ENCODE results near the gene GPR17. TPM values are rescaled to one million over a fixed set of nuclear protein-coding genes. Genes with fewer than 3 reads are reported as not detected.

Gene GPR17
- polyA plus RNA-seq, 1 donor (not counting 4 experiments of a cell fraction or from before 2014, with no cell fraction given) = not detected

- Histone ChIP-seq H2AFZ (ENCODE audit: control insufficient read depth, low read length) (no peak overlapping the region), H3K36me3 (ENCODE audit: control insufficient read depth in 2 of 2, extremely low read depth in 1 of 2, insufficient read depth in 2 of 2, low read length in 2 of 2) (no peaks in the 10 kb centered on the region), H3K9me1 (ENCODE audit: control insufficient read depth, extremely low read depth, insufficient read depth, low read length) (no peaks in the 10 kb centered on the region), H3K4me2 (ENCODE audit: control insufficient read depth, extremely low read depth, insufficient read depth, low read depth, low read length) (no peak overlapping the region), H3K4me1 (ENCODE audit: control insufficient read depth, extremely low read depth, insufficient read depth, low read length) (peaks cover 14% of the 10 kb centered on the region), H3K9ac (ENCODE audit: control insufficient read depth, extremely low read depth, insufficient read depth, low read length) (no peak overlapping the region), H3K4me3 (ENCODE audit: control insufficient read depth in 2 of 3, extremely low read depth in 1 of 3, insufficient read depth in 2 of 3, low read depth in 1 of 3, low read length in 3 of 3) (no peak overlapping the region), H3K9me3 (ENCODE audit: control insufficient read depth, low read depth, low read length) (no peaks in the 10 kb centered on the region), H3K27me3 (ENCODE audit: control insufficient read depth, extremely low read depth, insufficient read depth, low read length) (no peaks in the 10 kb centered on the region), H3K79me2 (ENCODE audit: control insufficient read depth, insufficient read depth, low read length) (no peaks in the 10 kb centered on the region), H4K20me1 (ENCODE audit: control insufficient read depth, extremely low read depth, insufficient read depth, low read length) (no peaks in the 10 kb centered on the region), H3K27ac (ENCODE audit: control insufficient read depth, insufficient read depth, low read length) (no peak overlapping the region)
- TF ChIP-seq, protein P1, sequence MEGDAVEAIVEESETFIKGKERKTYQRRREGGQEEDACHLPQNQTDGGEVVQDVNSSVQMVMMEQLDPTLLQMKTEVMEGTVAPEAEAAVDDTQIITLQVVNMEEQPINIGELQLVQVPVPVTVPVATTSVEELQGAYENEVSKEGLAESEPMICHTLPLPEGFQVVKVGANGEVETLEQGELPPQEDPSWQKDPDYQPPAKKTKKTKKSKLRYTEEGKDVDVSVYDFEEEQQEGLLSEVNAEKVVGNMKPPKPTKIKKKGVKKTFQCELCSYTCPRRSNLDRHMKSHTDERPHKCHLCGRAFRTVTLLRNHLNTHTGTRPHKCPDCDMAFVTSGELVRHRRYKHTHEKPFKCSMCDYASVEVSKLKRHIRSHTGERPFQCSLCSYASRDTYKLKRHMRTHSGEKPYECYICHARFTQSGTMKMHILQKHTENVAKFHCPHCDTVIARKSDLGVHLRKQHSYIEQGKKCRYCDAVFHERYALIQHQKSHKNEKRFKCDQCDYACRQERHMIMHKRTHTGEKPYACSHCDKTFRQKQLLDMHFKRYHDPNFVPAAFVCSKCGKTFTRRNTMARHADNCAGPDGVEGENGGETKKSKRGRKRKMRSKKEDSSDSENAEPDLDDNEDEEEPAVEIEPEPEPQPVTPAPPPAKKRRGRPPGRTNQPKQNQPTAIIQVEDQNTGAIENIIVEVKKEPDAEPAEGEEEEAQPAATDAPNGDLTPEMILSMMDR (optimal IDR thresholded peaks at IDR 0.05 in 1 of 3, IDR thresholded peaks at IDR 0.05 in 1 of 3, conservative IDR thresholded peaks at IDR 0.05 in 1 of 3; ENCODE audit: extremely low read depth in 1 of 3, insufficient read depth in 2 of 3, low read length in 3 of 3) = no peak
- no peak for TF ChIP-seq EZH2 (IDR thresholded peaks at IDR 0.05; ENCODE audit: low read length)
- no peak for FAIRE-seq
- dilution Hi-C loops (cut with MboI; ENCODE audit: extremely low pct_ligation_motif_present, low sequenced_read_pairs) = no loop called here
- no peak for DNase-seq (ENCODE audit: low read depth, low spot score)
These were observed 3.1 kb upstream of the GPR17 start for GRCh38 chr2:127642706-127643438.

- Histone ChIP-seq H3K27me3 (ENCODE audit: control insufficient read depth, extremely low read depth, insufficient read depth, low read length) (no peaks in the 10 kb centered on the region), H4K20me1 (ENCODE audit: control insufficient read depth, extremely low read depth, insufficient read depth, low read length) (no peaks in the 10 kb centered on the region), H3K9ac (ENCODE audit: control insufficient read depth, extremely low read depth, insufficient read depth, low read length) (no peak overlapping the region), H3K4me2 (ENCODE audit: control insufficient read depth, extremely low read depth, insufficient read depth, low read depth, low read length) (no peak overlapping the region), H3K4me1 (ENCODE audit: control insufficient read depth, extremely low read depth, insufficient read depth, low read length) (peaks cover 11% of the 10 kb centered on the region), H3K9me3 (ENCODE audit: control insufficient read depth, low read depth, low read length) (no peaks in the 10 kb centered on the region), H3K27ac (ENCODE audit: control insufficient read depth, insufficient read depth, low read length) (no peak overlapping the region), H3K4me3 (ENCODE audit: control insufficient read depth in 2 of 3, extremely low read depth in 1 of 3, insufficient read depth in 2 of 3, low read depth in 1 of 3, low read length in 3 of 3) (no peak overlapping the region), H2AFZ (ENCODE audit: control insufficient read depth, low read length) (no peak overlapping the region), H3K9me1 (ENCODE audit: control insufficient read depth, extremely low read depth, insufficient read depth, low read length) (no peaks in the 10 kb centered on the region), H3K79me2 (ENCODE audit: control insufficient read depth, insufficient read depth, low read length) (no peaks in the 10 kb centered on the region), H3K36me3 (ENCODE audit: control insufficient read depth in 2 of 2, extremely low read depth in 1 of 2, insufficient read depth in 2 of 2, low read length in 2 of 2) (no peaks in the 10 kb centered on the region)
- DNase-seq (ENCODE audit: low read depth, low spot score) (no peak), FAIRE-seq (no peak)
- dilution Hi-C loops (cut with MboI; ENCODE audit: extremely low pct_ligation_motif_present, low sequenced_read_pairs) = no loop called here
- TF ChIP-seq, protein P1 (optimal IDR thresholded peaks at IDR 0.05 in 1 of 3, IDR thresholded peaks at IDR 0.05 in 1 of 3, conservative IDR thresholded peaks at IDR 0.05 in 1 of 3; ENCODE audit: extremely low read depth in 1 of 3, insufficient read depth in 2 of 3, low read length in 3 of 3) = no peak
These were observed 2.4 kb upstream of the GPR17 start for GRCh38 chr2:127643439-127644065.

All from keratinocyte (primary cell).